GM19099 (cell line): ENCODE data around the gene PHF23.

Source experiments
- POLR2A ChIP-seq: IDR thresholded peaks from 3 replicates; pipeline ENCODE4 v1.6.1; 2011; ENCODE audit warnings: low read depth; ENCODE audit not compliant: insufficient read length; ENCODE audit errors: extremely low read depth

The PHF23 gene

GRCh38 chr17:7239091-7240027 lies at the start of gene PHF23:
Gene PHF23, minus strand, starts transcription at chr17:7239457. Its CDS starts 178 bp downstream, at chr17:7239279.
- TF ChIP-seq POLR2A, result peak; percentile 43

- no peak for TF ChIP-seq POLR2A
These were observed 46.4 kb upstream of the PHF23 start for GRCh38 chr17:7285679-7286078.

GRCh38 chr17:7284911-7285310 lies 45.7 kb upstream of the PHF23 start:
- no peak for TF ChIP-seq POLR2A

- TF ChIP-seq POLR2A, result no peak
These were observed 44.4 kb upstream of the PHF23 start for GRCh38 chr17:7283471-7284216.

DNA sequence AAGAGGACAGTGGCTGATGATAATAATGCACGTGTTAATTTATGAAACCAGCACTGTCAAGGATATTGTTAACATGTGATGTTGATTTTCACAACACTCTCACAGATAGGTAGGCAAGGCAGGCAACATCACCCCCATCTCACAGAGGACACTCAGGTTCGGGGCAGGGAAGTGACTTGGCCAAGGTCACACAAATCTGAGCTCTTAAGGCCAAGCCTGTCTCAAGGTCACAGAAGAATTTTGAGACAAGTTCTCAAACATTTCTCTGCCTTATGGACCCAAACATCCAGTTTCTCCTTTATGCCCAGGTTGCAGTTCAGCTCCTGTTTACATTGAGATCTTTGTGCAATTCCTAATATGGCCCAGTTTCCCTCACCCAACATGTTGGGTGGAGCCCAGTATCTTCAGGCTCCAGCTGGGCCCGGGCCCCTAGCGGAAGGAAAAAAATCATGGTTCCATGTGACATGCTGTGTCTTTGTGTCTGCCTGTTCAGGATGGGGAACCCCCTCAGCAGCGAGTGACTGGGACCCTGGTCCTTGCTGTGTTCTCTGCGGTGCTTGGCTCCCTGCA lies 43.6 kb upstream of the PHF23 start:
- TF ChIP-seq POLR2A, result no peak

DNA sequence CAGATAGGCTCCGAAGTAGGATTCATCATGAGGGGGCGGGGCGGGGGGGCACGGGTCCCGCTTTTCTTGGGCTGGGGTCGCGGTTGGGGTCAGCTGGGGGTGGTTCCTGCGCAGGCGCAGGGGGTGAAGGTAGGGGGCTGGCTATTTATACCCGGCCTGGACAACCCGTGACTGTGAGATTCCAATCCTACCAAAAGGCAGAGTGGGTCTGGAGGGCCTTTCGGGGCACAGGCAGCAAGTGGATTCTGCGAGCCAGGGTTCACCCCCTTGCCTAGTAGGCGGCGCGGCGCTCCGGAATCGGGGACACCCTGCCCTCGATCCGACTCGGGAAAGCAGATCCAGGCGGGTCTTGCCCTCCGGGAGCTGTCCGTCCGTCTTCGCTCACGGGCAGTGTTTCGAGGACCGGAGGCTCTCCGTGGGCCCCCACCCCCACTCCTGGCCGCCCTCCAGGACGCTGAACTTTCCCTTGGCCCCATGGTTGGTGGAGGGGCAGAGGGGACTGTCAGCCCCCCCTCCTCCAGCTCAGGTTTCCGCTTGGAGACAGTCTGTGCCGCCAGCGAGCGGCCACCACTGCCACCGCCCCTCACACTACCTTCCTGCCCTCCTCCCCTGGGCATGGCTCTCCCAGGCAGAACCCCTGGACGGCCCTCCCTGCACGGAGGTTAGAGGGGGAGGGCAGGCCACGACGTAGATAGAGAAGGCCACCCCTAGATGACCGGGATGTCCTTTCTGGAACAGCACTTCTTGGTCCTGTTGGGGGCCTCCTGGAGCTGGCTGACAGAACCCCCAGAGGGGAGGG lies 42.9 kb upstream of the PHF23 start:
- no peak for TF ChIP-seq POLR2A

GRCh38 chr17:7281074-7281952 lies 42.1 kb upstream of the PHF23 start, which contains the start of gene SLC2A4:
Gene SLC2A4, plus strand, starts transcription at chr17:7281718. Its CDS starts 217 bp downstream, at chr17:7281935.
- TF ChIP-seq POLR2A, result no peak

GRCh38 chr17:7280519-7281073 lies 41.3 kb upstream of the PHF23 start:
- TF ChIP-seq POLR2A, result no peak

- no peak for TF ChIP-seq POLR2A
These were observed 40.2 kb upstream of the PHF23 start for GRCh38 chr17:7279448-7279847.

GRCh38 chr17:7266784-7267183 lies 27.5 kb upstream of the PHF23 start:
- TF ChIP-seq POLR2A, result no peak

DNA sequence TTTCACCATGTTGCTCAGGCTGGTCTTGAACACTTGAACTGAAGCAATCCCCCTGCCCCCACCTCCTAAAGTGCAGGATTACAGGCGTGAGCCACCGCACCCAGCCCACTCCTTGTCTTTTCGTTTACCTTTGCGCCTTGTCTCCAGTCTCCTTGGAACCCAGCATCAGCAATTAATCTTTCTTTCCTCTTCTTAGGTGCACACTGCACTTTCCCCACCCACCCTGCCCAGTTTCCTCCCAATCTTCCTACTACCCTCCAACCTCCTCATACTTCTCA lies 24.5 kb upstream of the PHF23 start:
- TF ChIP-seq POLR2A, result no peak

DNA sequence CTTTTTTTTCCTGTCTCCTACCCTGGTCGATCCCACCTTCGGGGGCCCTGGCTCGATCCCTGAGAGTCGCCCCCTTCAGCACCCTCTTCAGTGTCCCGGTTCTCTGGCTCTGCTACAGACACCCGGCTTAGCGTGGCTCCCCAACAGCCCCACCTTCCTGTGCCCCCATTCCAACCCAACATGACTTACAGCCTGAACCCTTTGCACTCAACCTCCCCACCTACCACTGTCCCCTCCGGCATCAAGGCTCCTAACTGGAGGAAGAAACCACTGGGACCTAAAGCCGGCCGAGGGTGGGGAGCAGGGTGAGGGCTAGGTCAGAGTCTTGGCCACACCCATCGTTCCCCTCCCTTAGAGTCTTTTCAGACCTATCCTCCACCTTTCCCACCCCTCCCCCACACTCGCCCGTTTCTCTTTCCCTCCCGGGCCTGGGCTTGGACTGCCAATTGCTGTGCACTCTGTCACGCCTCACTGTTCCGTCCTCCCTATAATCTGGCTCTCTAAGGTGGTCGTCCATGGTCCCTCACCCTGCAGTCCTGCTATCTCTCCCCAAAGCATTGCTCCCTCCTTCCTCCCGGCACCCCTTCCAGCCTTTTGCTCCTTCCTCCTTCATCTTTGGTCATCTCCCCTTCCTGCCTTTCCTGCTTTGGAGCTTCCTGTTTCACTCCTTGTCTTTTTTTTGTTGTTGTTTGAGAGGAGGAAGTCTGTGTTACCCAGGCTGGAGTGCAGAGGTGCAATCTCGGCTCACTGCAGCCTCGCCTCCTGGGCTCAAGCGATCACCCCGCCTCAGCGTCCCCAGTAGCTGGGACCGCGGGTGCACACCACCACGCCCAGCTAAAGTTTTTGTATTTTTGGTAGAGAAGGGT lies 23.9 kb upstream of the PHF23 start:
- TF ChIP-seq POLR2A, result no peak
